Fibroblast of skin of left biceps (primary cell): Measurements from ENCODE around the gene DMC1.
"Not testable (repeated sequence)": the region's sequence is repeated elsewhere in the genome, so short reads cannot be mapped to it uniquely, and the experiment has no call there.

ENCODE experiments used
- DNase-seq, 2 experiments: peaks; one replicate each; pipeline ENCODE4 v3.0.0-alpha.2; 2013; ENCODE audit warnings: low read depth in 2 of 2

Gene DMC1

GRCh38 chr22:38501797-38502672 is 67.9 kb downstream of the DMC1 start:
- DNase-seq: no peak

- DNase-seq: no peak
Measured at GRCh38 chr22:38497869-38498268, 72.1 kb downstream of the DMC1 start.

GRCh38 chr22:38494939-38495338 is 75.0 kb downstream of the DMC1 start:
- no peak for DNase-seq

- DNase-seq: no peak
Measured at GRCh38 chr22:38494498-38494897, 75.5 kb downstream of the DMC1 start.

- no peak for DNase-seq
Measured at GRCh38 chr22:38491707-38492348, 78.2 kb downstream of the DMC1 start.

GRCh38 chr22:38490915-38491314 is 79.1 kb downstream of the DMC1 start:
- no peak for DNase-seq

- no peak for DNase-seq
Measured at GRCh38 chr22:38490475-38490874, 79.5 kb downstream of the DMC1 start.

GRCh38 chr22:38489561-38490145 is 80.3 kb downstream of the DMC1 start:
- no peak for DNase-seq

- DNase-seq: no peak
Measured at GRCh38 chr22:38489142-38489541, 80.8 kb downstream of the DMC1 start.

GRCh38 chr22:38487946-38488345 is 82.0 kb downstream of the DMC1 start:
- no peak for DNase-seq

- no peak for DNase-seq
Measured at GRCh38 chr22:38485783-38486182, 84.2 kb downstream of the DMC1 start.

- DNase-seq: no peak
Measured at GRCh38 chr22:38484244-38484643, 85.7 kb downstream of the DMC1 start.

GRCh38 chr22:38482662-38483308 is 87.2 kb downstream of the DMC1 start:
- DNase-seq: no peak

GRCh38 chr22:38481871-38482332 is 88.1 kb downstream of the DMC1 start:
- no peak for DNase-seq

- no peak for DNase-seq
Measured at GRCh38 chr22:38481162-38481870, 88.7 kb downstream of the DMC1 start.

GRCh38 chr22:38479096-38479837 is 90.7 kb downstream of the DMC1 start:
- DNase-seq: no peak

- DNase-seq: no peak
Measured at GRCh38 chr22:38477585-38477984, 92.4 kb downstream of the DMC1 start.

- DNase-seq: no peak
Measured at GRCh38 chr22:38474003-38474607, 95.9 kb downstream of the DMC1 start.

- no peak for DNase-seq
Measured at GRCh38 chr22:38471237-38471636, 98.7 kb downstream of the DMC1 start.

GRCh38 chr22:38470179-38470578 is 99.8 kb downstream of the DMC1 start:
- DNase-seq: not testable (repeated sequence)
